GM19239 (cell line): ENCODE data around the gene CS.
"Not testable (repeated sequence)": the region's sequence is repeated elsewhere in the genome, so short reads cannot be mapped to it uniquely, and the experiment has no call there.

Source experiments
- DNase-seq: peaks from one replicate; pipeline ENCODE4 v3.0.0; 2011; ENCODE audit warnings: low spot score; ENCODE audit not compliant: insufficient read length
- FAIRE-seq: peaks from 2 replicates; lab custom pipeline; 2011; peaks lifted over from hg19 to GRCh38; lab: Jason Lieb, UNC

The CS gene

DNA sequence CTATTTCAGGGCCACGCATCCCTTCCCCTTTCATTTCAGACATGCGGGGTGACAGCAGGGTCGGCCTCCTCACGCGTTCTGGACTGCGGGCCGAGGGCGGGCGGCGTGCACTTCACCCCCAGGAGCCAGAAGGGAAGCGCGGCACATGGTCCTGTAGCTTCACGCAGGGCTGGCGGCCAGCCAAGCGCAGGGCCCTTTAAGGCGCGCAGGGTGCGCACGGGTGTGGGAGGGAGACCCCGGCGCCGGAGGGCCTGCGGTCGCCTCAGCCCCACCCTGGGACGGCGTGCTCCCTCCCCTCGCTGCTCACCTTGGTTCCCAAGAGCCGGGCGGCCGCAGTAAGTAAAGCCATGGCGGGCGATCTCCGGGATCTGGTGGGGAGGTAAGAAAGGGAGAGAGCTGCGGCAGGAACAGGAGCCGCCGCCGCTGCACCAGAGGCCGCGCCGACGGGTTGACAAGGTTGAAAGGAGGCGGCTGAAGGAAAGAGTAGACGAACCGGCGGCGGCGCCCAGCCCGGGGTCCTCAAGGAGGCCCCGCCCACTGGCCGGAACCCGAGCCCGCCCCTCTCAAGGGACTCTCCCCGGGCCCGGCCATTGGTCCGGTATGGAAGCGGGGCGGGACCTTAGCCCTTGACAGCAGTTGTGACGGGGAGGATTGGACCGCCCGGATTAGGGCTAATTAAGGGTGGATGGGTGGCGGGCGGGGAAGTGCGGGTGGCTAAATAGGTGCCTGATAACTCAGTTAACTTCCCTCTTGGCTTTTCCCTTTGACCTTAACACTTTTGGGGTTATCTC, at the start of gene CS:
CS (minus strand) TSS at position 478 of the 791 bp plus-strand sequence; CDS start at position 349, 129 bp downstream.
- peak; percentile 86 for DNase-seq
- peak; percentile 95 for FAIRE-seq

DNA sequence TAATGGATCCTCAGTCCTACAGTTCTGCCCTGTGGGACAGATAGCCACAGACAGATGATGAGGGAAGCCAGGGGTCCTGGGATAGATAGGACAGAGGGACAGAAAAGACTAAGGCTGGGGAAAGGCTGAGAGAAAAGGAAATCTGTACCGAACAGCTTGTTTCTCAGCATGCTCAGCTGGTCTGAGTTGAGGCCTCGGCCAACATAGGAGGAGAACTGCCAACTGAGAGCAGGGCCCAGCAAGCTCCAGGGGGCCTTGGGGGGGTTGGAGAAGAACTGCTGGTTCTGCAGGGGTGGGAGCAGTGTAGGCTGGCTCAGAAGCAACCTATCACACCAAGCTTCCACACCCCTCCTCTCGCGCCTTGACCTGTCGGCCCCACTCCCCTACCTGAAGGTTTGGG, 48.6 kb upstream of the CS start:
- FAIRE-seq (no peak), DNase-seq (no peak)

DNA sequence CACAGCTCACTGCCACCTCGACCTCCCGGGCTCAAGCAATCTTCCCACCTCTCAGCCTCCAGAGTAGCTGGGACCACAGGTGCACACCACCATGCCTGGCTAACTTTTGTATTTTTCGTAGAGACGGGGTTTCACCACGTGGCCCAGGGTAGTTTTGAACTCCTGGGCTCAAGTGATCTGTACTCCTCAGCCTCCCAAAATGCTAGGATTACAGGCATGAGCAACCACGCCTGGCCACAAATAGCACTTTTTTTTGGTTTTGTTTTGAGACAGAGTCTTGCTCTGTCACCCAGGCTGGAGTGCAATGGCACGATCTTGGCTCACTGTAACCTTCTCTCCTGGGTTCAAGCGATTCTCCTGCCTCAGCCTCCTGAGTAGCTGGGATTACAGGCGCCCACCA, 47.1 kb upstream of the CS start:
- DNase-seq, FAIRE-seq: not testable (repeated sequence)

DNA sequence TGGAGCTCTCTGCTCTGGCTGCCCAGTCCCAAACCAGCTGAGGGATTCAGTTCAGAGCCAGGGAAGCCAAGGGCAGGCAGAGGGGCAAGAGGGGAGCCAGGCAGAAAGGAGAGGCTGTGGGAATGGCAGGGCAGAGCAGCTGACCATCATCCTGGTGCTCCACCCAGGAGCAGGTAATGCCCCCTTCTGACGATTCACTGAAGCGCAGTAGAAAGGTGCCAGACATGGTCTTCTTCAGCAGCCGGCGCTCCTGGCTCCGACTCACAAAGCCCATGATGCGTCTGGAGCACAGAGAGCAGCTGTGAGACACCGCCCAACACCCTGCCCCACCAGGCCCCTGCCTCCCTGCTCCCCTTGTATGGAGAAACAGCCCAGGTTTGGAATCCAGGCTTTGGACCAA, 46.5 kb upstream of the CS start:
- DNase-seq: no peak
- no peak for FAIRE-seq

DNA sequence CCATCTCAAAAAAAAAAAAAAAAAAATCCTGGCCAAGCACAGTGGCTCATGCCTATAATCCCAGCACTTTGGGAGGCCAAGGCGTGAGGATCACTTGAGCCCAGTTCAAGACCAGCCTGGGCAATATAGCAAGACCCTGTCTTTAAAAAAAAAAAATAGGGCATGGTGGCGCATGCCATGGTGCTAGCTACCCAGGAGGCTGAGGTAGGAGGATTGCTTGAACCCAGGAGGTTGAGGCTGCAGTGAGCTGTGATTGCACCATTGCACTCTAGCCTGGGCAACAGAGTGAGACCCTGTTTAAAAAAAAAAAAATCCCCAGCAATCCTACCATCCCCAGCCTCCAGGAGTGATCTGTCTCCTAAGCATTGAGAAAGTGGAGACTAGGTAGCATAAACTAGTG, 42.2 kb upstream of the CS start:
- DNase-seq, FAIRE-seq: not testable (repeated sequence)

DNA sequence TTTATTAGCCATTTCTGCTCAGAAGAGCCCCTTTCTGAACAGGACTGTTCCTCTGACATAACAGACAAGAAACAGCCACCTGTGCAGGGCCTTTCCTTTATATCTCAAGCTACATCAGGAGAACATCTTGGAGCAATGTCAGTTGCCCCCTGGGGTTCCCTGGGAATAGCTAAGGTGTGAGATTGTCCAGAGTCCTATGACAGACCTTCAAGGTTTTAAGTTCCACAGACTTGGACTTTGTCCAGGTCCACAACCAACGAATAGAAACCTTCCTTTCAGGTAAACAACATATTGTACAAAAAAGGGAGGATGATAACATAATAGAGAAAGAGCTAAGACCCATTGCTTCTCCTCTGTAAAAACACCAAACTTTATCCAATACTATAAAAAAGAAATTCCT, 41.5 kb upstream of the CS start:
- FAIRE-seq (no peak), DNase-seq (no peak)

DNA sequence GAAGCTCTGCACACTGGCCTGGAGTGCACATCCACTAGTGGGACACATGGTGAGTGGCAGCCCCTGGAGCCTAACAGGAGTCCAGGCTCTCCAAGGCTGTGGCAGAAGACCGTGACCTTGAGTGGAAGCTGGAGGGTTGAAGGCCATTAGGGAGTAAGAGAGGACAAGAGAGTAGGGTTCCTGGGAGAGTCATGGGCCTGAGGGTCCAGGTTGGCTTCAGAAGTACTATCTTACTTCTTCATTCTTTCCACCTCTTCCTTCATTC, 39.0 kb upstream of the CS start:
- DNase-seq: no peak
- no peak for FAIRE-seq

DNA sequence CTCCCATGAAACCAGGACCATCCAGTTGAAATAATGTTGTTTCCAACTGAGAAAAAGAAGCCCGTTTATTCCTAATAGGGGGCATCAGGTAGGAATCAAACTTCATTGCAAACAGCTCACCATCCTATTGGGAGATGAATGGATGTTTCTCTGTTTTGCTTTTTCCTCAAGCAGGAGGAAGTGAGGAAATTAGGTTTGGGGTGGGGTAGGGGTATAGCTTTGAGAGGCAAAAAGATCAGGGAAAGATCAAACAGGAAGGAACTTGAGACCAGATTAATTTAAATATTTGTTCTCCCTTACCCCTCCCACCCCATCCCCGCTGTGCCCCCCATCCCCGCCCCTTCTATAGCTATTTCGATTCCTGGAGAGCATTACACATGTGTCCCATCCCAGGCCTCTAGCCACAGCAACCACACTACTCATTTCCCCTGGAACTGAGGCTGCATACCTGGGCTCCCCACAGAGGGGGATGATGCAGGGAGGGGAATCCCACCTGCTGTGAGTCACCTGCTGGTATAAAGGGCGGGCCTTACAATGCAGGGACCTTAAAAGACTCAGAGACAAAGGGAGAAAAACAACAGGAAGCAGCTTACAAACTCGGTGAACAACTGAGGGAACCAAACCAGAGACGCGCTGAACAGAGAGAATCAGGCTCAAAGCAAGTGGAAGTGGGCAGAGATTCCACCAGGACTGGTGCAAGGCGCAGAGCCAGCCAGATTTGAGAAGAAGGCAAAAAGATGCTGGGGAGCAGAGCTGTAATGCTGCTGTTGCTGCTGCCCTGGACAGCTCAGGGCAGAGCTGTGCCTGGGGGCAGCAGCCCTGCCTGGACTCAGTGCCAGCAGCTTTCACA, 38.4 kb upstream of the CS start, which contains the start of gene IL23A:
IL23A (plus strand) TSS at position 577 of the 850 bp plus-strand sequence; CDS start at position 738, 161 bp downstream.
- DNase-seq (no peak), FAIRE-seq (peak; percentile 88)

DNA sequence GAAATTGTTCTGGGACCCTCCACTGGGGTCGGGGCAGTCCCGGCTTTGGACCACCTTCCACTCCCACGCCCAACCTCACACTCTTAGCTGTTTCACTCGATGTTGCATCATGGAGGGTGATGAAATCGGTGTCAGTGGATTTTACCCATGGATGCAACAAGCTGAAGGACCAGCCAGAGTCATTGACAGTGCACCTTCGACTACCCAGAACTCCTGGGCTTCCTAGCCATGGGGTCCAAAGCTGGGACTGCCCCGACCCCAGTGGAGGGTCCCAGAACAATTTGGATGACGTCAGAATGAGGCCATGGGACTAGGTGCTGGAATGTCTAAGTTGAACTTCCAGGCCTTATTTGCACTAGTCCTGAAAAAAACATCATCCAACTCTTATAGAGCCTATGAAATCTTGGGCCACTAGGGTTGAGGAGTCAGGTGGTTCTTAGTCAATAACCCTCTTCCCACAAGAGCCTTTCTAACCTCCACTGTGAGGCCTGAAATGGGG, 37.7 kb upstream of the CS start:
- FAIRE-seq (peak; percentile 14), DNase-seq (no peak)

DNA sequence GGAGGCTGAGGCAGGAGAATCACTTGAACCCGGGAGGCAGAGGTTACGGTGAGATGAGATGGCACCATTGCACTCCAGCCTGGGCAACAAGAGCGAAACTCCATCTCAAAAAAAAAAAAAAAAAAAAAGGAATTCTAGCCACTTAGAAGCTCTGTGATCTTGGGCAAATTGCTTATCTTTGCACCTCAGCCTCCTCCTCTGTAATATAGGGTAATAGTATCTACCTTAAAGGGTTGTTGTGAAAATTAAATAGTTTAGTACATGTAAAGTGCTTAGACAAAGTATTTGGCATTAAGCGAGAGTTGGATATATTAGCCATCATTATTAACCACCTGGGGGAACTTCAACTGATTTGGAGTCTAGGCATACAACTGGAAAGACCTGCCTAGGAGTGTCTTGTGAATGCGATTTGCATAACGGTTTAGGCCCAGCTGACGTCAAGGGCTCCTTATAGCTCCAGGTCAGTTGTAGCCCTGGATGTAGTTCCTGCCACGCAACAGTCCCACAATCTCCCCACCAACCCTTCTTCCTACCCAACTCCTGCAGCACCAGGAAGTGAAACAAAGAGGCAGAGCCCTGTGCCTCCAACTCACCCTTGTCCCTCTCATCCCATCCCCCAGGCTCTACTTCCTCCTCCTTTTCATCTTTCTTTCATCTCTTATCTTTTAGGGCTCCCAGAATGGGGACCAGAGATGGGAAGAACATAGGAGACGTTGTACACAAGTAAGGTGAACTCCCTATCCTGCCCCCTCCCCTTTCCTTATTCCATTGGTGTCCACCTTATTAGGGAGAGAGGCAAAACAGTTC, 36.4 kb upstream of the CS start:
- FAIRE-seq: peak; percentile 72
- DNase-seq: no peak

DNA sequence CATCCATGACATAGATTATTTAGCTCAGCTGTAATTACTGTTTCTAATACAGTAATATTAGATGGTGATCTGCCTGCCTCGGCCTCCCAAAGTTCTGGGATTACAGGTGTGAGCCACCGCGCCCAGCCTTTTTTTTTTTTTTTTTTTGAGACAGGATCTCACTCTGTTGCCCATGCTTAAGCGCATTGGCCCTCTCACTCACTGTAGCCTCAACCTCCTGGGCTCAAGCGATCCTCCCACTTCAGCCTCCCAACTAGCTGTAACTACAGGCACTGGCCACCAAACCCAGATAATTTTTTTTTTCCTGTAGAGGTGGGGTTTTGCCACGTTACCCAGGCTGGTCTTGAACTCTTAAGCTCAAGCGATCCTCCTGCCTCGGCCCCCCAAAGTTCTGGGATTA, 35.4 kb upstream of the CS start:
- not testable (repeated sequence) for DNase-seq, FAIRE-seq

DNA sequence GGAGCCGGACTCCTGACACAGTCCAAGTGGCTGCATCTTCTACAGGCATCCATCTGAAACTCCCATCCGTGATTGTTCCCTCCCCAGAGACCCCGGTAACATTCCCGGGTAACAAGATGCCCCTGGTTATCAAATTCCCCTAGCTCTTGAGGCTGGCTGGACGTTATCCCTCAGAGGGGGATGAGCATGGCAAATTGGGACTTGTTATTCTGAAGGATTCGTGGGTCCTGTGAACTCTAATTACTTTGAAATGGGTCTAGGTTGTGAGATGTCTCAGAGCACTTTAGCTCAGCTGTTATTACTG, 34.3 kb upstream of the CS start:
- FAIRE-seq (peak; percentile 49), DNase-seq (no peak)

DNA sequence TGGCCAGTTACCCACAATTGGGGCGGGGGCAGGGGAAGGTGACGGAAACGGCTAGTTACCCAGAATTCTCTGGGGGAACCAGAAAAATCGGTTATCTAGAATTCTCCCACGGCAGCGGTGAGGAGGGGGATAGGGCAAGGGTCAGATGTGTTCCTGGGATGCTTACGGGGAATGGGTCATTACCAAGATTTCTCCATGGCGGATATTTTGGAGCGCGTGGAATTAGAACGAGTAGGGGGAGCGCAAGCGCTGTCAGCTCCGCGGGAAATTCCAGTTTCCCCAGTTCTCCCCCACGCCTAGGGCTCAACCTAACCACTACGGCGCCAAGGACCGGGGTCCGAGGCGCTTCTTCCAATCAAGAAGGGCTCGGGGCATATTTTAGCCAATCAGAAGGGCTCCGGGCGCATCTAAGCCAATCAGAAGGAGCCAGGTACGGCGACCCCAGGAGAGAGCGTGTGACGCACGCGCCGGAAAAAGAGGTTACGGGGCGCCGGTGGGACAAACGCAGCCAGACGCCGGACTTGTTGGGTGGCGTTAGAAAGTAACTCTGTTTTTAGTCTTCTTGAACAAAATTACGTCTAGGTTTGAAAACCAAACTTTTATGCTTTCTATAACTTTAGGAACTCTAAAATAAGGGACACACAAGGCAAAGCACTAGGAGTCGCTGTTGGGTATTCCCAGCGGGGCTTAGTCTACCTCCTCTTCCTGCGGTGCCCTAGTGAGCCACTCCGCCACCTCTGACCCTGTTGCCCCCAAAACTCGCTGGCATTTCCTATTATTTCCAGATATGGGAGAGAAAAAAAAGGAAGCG, 33.8 kb upstream of the CS start, which contains the start of gene PAN2:
PAN2 (minus strand) TSS at position 322 of the 811 bp plus-strand sequence. CDS start 906 bp downstream, outside the sequence.
- FAIRE-seq: peak; percentile 87
- DNase-seq: peak; percentile 94

DNA sequence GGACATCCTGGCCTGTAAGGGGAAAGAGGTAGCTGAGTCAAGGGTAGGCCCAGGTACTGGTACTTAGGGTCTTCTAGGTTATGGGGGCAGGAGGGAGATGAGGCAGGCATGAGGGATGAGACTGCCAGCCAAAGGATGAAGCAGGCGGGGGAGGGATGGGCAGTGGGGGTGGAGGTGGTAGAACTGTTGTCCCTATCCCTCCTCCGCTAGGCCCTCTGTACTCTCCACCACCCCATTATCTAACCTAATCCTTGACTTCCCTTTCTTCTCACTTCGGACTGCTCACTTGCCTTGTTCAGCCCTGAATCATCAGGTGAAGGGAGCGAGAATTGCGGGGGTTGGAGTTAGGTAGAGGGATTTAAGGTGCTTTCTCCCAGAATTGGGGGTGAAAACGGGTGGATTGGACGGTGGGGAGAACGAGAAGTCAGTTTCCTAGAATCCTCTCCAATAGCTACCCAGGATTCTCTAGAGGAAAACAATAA, 33.1 kb upstream of the CS start:
- FAIRE-seq: no peak
- no peak for DNase-seq

DNA sequence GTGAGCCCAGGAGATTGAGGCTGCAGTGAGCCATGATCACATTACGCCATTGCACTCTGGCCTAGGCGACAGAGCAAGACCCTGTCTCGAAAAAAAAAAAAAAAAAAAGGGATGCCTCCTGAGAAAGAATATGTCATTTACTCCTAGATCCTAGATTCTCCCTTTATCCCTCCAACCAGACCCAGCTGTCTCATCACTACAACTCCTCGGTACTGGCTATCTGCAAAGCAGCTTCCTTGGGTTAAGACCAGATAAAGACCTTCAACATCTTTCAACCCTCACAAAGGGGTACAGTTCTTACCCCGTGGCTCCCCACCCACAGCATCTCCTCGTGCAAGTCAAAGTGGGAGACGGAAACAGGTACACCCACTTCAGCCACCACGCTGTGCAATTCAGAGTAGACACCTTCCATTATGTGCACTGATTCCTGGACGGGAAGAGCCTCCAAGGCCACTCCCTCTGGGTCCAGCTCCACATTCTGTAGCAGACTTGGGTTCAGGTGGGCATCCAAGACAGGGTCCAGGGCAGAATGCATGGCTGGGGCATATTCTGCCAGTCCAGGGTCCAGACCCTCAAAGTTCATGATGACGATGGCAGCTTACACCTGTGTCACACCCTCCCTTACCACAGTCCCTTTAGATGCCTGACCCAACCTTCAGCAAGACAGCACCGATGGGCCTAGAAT, 32.5 kb upstream of the CS start:
- DNase-seq (no peak), FAIRE-seq (no peak)

DNA sequence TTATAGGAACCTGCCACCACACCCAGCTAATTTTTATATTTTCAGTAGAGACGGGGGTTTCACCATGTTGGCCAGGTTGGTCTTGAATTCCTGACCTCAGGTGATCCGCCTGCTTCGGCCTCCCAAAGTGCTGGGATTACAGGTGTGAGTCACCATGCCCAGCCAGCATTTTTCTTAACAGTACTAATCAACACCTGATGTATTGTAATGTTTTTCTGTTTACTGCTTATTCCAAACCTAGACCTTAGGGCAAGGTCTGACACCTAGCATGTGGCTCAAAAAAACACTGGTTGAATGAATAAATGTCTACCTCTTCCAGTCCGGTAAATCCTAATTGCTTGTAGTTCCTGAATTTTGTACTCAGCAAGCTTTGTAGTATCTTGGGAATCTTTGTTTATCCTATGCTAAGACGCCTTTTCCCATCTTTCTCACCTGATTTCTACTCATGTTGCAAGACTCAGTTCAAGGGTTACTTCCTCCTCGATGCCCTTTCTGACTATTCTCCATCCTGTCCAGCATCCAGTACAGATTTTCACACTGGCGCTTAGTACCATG, 30.9 kb upstream of the CS start:
- FAIRE-seq: no peak

DNA sequence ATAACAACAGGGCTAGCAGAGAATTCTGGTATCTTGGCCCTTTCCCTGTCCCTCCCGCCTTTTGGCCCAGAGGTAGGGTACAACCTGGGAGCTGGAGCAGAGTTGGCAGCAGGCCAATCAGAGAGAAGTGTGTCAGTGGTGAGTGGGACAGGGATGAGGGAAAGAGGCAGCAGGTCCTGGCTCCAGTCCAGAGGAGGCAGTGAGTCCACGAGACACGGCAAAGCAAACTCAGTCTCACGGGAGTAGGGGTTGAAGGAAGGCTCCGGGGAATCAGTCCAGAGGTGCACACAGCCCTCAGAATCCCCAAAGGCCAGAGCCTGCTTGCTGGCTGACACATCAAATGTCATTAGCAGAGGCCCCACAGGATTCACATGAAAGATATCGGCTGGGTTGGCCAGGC, 26.4 kb upstream of the CS start:
- no peak for FAIRE-seq
- no peak for DNase-seq

More for the DNA sequence above, 30.9 kb upstream of the CS start:
- no peak for DNase-seq

DNA sequence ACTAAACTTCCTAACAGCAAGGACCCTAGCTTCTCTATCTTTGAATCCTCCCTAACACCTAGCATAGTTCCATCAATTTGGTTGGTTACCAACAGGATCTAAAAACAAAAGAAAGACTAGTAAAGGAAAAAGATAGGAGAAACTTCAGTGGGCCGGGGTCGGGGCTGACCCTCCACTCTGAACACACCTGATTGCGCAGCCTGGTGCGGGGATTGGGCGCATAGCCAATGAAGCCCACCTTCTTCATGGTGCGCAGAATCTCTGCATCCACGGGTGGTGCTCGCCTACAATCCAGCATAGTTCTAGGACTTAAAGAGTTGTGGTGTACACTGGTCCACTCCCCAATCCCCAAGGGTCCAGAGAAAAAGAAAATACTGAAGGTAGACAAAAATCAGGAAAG, 26.0 kb upstream of the CS start:
- FAIRE-seq (no peak), DNase-seq (no peak)

DNA sequence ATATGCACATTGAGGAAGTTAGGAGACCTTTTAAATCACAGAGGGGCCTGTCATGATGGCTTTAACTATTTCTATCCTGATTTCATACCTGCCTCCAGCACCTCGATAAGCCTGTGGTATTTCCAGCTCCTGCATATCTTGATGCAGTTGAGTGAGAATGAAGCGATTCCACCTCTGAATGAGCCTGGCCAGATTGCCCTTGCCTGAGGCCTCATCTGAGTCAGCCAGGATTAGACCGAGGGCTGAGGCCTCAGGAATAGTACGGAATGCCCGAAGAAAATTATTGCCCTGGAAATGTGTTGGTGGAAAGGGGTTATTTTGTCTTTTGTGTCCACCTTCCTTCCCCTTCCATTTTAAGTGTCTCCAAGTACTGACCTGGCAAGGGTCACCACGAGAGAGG, 24.1 kb upstream of the CS start:
- no peak for FAIRE-seq

More for the DNA sequence above, 24.1 kb upstream of the CS start:
- DNase-seq: no peak
